Measurements from ENCODE around the gene PROK2.

GRCh38 chr3:71758091-71758490 lies 26.9 kb downstream of the PROK2 start:
- TF ChIP-seq CTCF (optimal IDR thresholded peaks at IDR 0.05 in 1 of 3, IDR thresholded peaks at IDR 0.05 in 1 of 3, conservative IDR thresholded peaks at IDR 0.05 in 1 of 3; ENCODE audit: extremely low read depth in 1 of 3, insufficient read depth in 2 of 3, low read length in 3 of 3) = no peak
- no peak for TF ChIP-seq EZH2 (IDR thresholded peaks at IDR 0.05; ENCODE audit: low read length)
